Left kidney (tissue), 2 donors: ENCODE measurements around the gene GALP. TPM values are rescaled to one million over a fixed set of nuclear protein-coding genes. Genes with fewer than 3 reads are reported as not detected.
"Not testable (repeated sequence)": the region's sequence is repeated elsewhere in the genome, so short reads cannot be mapped to it uniquely, and the experiment has no call there.

Experiments used
- DNase-seq: peaks from one replicate; pipeline ENCODE4 v3.0.0-alpha.2; 2013
- polyA plus RNA-seq: library from polyadenylated mRNA; unstranded; fragments of 120-200 nt; gene quantifications from one replicate; pipeline ENCODE4 v1.2.1, GENCODE V29; 2013; ENCODE audit not compliant: insufficient read length

Gene GALP
- polyA plus RNA-seq, 1 donor: not detected

GRCh38 chr19:56148096-56148495 is 27.7 kb upstream of the GALP start:
- no peak for DNase-seq

DNA sequence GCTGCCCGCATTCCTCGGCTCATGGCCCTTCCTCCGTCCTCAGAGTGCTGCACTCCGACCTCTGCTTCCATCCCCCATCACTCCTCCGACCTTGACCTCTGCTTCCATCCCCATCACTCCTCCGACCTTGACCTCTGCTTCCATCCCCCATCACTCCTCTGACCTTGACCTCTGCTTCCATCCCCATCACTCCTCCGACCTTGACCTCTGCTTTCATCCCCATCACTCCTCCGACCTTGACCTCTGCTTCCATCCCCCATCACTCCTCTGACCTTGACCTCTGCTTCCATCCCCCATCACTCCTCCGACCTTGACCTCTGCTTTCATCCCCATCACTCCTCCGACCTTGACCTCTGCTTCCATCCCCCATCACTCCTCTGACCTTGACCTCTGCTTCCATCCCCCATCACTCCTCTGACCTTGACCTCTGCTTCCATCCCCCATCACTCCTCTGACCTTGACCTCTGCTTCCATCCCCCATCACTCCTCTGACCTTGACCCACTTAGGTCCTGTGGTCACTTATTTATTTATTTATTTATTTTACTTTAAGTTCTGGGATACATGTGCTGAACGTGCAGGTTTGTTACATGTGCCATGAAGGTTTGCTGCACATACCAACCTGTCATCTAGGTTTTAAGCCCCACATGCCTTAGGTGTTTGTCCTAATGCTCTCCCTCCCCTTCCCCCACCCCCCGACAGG is 26.7 kb upstream of the GALP start:
- not testable (repeated sequence) for DNase-seq

GRCh38 chr19:56149656-56150038 is 26.2 kb upstream of the GALP start:
- no peak for DNase-seq

- DNase-seq: no peak
Measured at GRCh38 chr19:56150358-56150757, 25.4 kb upstream of the GALP start.

DNA sequence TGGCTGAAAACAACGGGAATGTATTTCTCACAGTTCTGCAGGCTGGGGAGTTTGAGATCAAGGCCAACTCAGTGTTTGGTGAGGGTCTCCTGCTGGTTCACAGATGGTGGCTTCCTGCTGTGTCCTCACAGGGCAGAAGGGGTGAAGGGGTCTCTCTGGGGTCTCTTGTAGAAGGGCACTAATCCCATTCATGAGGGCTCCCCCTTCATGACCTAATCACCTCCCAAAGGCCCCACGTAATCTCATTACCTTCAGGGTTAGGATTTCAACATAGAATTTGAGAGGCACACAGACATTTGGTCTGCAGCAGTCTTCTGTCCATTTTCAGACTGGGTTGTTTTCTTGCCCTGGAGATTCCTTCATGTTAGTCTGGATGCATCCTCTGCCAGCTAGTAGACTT is 23.2 kb upstream of the GALP start:
- no peak for DNase-seq

DNA sequence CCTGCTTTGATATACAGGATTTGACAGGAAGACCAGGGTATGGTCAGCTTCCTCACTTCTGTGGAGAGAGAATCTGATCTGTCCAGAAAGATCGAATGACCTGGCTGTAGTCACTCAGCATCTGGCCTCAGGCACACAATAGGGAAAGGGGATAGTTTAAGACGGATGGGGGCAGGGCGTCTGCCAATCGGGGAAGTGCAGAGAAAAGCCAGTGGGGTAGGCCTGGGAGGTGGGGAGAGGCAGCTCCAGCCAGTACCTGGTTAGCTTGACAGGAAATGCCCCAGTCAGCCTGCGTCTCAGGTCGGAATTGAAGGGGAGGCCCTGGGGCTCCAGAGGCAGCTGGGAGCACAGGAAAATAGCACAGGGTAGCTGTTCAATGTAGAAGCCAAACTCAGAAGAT is 22.3 kb upstream of the GALP start:
- no peak for DNase-seq

DNA sequence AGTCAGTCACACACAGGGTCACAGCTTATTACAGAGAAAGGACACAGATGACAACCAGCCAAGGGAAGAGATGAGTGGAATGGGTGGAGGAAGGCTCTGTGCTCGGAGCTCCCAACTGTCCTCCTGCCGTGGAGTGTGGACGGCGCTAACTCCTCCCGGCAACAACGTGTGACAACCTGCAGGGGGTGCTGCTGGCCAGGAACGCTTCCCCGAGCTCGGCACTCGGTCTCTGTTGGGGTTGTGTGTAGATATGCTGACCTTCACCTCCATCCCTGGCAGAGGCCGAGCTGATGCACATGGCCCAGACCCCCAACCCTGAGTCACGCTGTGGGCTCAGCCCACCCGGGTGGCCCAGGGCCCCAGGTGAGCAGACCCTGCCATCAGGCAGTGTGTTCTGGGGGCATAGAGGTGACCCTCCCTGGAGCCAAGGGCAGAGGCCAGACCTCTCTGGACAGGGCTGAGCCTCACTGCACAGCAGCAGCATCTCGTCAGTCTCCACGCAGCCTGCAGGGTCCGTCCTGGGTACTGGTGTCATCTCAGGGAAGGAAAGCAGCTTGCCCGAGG is 20.6 kb upstream of the GALP start:
- no peak for DNase-seq

- no peak for DNase-seq
Measured at GRCh38 chr19:56156768-56157167, 19.0 kb upstream of the GALP start.

GRCh38 chr19:56158170-56158757 is 17.5 kb upstream of the GALP start:
- DNase-seq: no peak

DNA sequence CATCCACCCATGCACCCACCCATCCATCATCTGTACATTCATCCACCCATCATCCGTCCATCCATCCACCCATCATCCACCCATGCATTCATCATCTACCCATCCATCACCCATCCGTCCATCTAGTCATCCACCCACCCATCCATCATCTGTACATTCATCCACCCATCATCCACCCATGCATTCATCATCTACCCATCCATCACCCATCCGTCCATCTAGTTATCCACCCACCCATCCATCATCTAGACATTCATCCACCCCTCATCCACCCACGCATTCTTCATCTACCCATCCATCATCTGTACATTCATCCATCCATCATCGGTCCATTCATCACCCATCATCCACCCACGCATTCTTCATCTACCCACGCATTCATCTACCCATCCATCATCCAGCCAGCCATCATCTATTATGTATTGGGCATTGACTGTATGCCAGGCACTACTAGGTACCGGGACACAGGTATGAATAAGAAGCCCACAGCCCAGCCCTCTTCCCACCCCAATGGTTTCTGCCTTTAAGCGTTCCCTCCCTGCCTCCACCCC is 16.7 kb upstream of the GALP start:
- no peak for DNase-seq

- DNase-seq: no peak
Measured at GRCh38 chr19:56159622-56160271, 16.1 kb upstream of the GALP start.

DNA sequence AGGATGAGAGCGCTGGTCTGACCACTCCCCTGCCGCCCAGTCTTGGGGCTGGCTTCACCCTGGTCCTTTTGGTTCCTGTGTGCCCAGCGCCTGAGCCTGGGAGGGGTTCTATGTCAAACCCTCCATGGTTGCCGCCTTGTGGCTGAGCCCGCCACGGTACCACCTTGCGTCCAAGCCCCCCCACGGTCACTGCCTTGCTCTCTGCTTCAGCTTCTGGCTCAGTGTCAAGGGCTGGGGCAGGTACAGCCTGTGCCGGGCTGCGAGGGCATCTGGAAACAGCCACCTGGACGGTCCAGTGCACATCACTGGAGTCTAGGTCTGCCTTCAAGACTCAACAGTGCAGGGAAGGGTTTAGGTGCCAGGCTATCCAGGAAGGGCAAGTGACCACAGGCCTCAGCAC is 14.3 kb upstream of the GALP start:
- no peak for DNase-seq

DNA sequence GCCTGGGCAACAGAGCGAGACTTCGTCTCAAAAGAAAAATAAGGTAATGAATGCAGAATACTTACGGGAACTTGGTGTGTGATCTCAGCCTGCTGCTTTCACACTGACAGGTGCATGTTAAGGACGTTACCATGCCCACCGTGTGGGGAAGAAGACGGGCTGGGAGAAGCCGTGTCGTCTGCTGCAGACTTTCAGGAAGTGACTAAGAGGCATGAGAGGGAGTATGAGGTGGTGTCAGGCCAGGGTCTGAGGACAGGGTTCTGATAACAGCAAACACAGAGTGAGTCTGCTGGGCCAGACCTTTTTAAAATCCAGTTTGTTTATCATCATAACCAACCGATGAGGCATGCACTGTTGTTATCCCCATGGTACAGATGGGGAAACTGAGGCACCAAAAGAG is 13.6 kb upstream of the GALP start:
- DNase-seq: no peak

DNA sequence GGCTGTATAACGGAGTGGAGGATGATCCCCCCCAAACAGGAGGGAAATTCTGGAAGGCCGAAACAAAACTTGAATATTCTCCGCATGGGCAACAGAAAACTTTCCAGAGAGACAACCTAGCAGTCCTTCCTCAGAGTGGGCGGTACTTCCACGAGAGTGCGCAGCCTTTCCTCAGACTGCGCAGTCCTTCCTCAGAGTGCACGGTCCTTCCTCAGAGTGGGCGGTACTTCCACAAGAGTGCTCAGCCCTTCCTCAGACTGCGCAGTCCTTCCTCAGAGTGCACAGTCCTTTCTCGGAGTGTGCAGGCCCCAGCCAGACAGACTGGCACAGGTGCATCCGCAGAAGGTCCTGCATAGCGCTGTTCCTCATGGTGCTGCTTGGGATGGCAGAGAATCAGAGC is 12.7 kb upstream of the GALP start:
- DNase-seq: no peak

GRCh38 chr19:56167064-56167578 is 8.7 kb upstream of the GALP start:
- DNase-seq: no peak

GRCh38 chr19:56170261-56170660 is 5.5 kb upstream of the GALP start:
- DNase-seq: no peak

DNA sequence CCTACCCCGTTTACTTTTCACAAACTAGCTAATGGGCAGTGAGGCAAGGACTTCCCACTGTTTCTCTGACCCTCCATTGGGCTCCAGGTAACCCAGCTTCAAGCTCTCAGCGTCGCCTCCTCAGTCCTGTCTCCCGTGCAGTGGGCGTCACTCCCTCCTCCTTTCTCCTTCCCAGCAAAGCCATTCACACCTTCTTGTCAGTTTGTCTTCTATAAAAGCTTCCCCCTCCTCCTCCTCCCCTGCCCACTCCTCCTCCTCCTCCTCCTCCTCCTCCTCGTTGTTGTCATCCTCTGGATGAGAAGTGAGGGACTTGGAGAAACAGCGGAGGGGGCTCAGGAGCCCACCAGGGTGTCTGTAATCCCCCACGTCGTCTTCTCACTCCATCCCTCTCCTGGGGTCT is 1.7 kb upstream of the GALP start:
- DNase-seq: no peak

DNA sequence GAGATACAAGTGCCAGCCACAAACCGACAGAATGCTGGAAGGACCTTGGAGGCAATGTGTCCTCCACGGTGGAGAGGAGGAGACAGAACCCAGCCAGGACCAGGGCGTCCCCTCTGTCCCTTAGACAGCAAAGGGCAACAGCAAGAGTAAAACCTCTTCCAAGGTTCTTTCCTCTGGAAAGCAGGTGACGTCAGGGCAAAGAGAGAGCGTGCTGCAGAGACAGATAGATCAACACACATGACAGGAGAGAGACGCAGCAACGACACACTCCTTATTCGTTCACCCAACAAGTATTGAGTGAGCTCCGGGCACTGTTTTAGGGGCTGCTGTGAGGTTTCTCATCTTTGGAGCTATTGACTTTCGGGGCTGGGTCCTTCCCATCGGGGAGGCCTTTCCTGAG is 1.3 kb upstream of the GALP start:
- DNase-seq: no peak

GRCh38 chr19:56176310-56176709 is 502 bp downstream of the GALP start:
- not testable (repeated sequence) for DNase-seq

DNA sequence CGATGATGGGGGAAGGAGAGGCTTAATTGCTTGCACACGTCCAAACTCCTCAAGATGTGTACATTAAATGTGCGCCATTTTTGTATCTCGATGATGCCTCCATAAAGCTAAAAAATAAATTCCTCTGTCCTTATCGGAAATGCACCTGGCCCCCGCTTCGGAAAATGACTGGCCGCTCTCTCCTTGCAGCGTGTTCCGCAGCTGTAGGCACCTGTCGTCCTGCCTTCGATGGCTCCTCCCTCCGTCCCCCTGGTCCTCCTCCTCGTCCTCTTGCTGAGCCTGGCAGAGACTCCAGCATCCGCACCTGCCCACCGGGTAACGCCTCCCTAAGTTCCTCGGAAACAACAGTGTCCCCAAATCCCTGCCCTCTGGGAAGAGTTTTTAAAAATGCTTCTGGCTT is 1.1 kb downstream of the GALP start:
- DNase-seq: no peak

DNA sequence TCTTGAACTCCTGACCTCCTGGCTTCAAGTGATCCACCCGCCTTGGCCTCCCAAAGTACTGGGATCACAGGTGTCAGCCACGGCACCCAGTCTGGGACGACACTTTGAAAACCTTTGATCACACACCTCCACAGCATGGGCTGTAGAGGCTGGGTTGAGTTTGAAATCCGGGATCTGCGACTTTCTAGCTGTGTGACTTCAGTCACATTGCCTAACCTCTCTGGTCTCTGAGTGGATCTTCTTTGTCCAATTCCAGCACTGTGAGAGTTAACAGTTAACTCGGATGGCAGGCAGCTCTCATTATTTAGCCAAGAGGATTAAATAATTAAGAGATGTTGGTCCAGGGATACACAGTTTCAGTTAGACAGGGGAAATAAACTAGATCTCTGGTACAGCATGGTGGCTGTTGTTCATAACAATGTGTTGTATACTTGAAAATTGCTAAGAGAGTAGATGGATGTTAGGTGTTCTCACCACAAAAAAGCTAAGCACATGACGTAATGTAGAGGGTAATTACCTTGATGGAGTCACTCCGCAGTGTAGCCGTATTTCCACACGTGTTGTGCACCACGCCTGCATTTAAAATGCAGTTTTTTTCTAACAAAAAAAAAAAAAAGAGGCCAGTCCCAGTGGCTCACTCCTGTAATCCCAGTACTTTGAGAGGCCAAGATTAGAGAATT is 1.9 kb downstream of the GALP start:
- DNase-seq: no peak

DNA sequence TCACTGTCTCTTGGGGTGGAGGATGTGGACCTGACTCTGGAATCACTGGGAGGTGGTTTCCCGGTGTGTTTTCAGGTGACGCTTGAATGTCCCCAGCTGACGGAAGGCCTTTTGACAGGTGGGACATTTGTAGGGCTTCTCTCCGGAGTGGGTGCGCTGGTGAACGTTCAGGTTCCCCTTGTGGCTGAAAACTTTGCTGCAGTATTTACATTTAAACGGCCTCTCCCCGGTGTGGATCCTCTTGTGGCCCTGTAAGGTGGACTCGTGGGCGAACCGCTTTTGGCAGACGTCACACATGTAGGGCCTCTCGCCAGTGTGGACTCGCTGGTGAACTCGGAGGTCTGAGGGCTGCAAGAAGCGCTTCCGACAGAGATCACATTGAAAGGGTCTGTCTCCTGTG is 14.0 kb downstream of the GALP start:
- no peak for DNase-seq
